Transverse colon (tissue), 3 donors: ENCODE data around the gene UBE2F.

ENCODE experiments used
- POLR2A ChIP-seq: fragments of 450-650 bp; IDR thresholded peaks from one replicate; pipeline ENCODE4 v1.6.1; 2016; ENCODE audit warnings: antibody characterized with exemption, mild to moderate bottlenecking, moderate library complexity
- TF ChIP-seq, protein P1 (sequence below), 5 experiments: fragments of 200-600 bp in 3 of 5; fragments of 450-650 bp in 2 of 5; sonication (generic) in 3 of 5; IDR thresholded peaks; 1 replicate in 2 of 5; 2 replicates in 3 of 5; pipeline ENCODE4 v1.5.1; 2016 to 2017; ENCODE audit warnings: antibody characterized with exemption in 5 of 5, inconsistent platforms in 3 of 5, mild to moderate bottlenecking in 2 of 5, moderate library complexity in 1 of 5

DNA sequence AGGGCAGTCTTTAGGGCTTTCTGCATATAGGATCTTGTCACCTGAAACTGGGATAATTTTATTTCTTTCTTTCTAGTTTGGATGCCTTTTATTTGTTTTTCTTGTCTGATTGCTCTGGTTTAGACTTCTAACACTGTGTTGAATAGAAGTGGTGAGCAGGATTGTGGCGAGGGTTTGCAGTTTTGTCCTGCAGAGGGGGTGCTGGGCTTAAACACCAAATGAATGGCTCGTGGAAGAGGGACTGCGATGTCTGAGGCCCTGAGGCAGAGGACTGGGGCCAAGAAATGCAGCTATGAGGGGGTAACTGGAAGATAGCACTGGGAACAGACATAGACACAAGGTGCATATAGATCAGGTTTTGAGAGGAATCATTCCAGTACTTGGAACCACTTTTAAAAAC is 20.5 kb downstream of the UBE2F start:
- TF ChIP-seq, protein P1, sequence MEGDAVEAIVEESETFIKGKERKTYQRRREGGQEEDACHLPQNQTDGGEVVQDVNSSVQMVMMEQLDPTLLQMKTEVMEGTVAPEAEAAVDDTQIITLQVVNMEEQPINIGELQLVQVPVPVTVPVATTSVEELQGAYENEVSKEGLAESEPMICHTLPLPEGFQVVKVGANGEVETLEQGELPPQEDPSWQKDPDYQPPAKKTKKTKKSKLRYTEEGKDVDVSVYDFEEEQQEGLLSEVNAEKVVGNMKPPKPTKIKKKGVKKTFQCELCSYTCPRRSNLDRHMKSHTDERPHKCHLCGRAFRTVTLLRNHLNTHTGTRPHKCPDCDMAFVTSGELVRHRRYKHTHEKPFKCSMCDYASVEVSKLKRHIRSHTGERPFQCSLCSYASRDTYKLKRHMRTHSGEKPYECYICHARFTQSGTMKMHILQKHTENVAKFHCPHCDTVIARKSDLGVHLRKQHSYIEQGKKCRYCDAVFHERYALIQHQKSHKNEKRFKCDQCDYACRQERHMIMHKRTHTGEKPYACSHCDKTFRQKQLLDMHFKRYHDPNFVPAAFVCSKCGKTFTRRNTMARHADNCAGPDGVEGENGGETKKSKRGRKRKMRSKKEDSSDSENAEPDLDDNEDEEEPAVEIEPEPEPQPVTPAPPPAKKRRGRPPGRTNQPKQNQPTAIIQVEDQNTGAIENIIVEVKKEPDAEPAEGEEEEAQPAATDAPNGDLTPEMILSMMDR (IDR thresholded peaks at IDR 0.05) = no peak
- TF ChIP-seq POLR2A = no peak
